IMR-90 (cell line): ENCODE results near the gene PRSS1. TPM values are rescaled to one million over a fixed set of nuclear protein-coding genes. Genes with fewer than 3 reads are reported as not detected.

Experiments
- ATAC-seq: fragments of 200-7000 bp; cut with Tn5 transposase; 2 replicates; pipeline ENCODE4 v1.9.1; 2020; ENCODE audit warnings: low read depth, mild to moderate bottlenecking, moderate library complexity
- BruUV-seq: library from RNA; stranded (reverse); fragments of 400-500 nt; replicated peaks from 2 replicates; lab custom pipeline; 2021; lab: Mats Ljungman, UMichigan
- CTCF ChIA-PET: fragments of 300-600 bp; formaldehyde crosslinking; extraction: SDS; loops from one replicate; lab custom pipeline; 2021; ENCODE audit warnings: antibody characterized with exemption; lab: Yijun Ruan, JAX
- POLR2A ChIA-PET: fragments of 300-600 bp; sonication (Branson Sonifier 250); formaldehyde crosslinking; loops from one replicate; lab custom pipeline; 2022; ENCODE audit warnings: antibody characterized with exemption; ENCODE audit not compliant: unreplicated experiment; lab: Charles Lee
- DNase-seq: peaks from one replicate; pipeline ENCODE4 v3.0.0; 2013
- H2AFZ ChIP-seq: replicated peaks from 2 replicates; pipeline ENCODE3; 2013; ENCODE audit warnings: low read length, mild to moderate bottlenecking; ENCODE audit not compliant: poor library complexity
- H2AK5ac ChIP-seq: 2 replicates; pipeline ENCODE4 v1.6.1; 2013; ENCODE audit warnings: low read depth, low read length, inconsistent platforms
- H2AK9ac ChIP-seq: replicated peaks from 2 replicates; pipeline ENCODE3; 2013; ENCODE audit warnings: mild to moderate bottlenecking, low read depth, low read length, moderate library complexity; ENCODE audit not compliant: poor library complexity
- H2BK120ac ChIP-seq: 2 replicates; pipeline ENCODE4 v1.6.1; 2013; ENCODE audit warnings: low read depth, low read length, inconsistent platforms
- H2BK15ac ChIP-seq: 3 replicates; pipeline ENCODE4 v1.6.1; 2013; ENCODE audit warnings: low read depth, low read length, inconsistent platforms
- H2BK20ac ChIP-seq: 2 replicates; pipeline ENCODE4 v1.6.1; 2013; ENCODE audit warnings: low read depth, mild to moderate bottlenecking, inconsistent platforms, low read length, moderate library complexity
- H2BK5ac ChIP-seq: 2 replicates; pipeline ENCODE4 v1.6.1; 2013; ENCODE audit warnings: mild to moderate bottlenecking, low read depth, low read length, inconsistent platforms; ENCODE audit not compliant: poor library complexity, severe bottlenecking
- H3K14ac ChIP-seq: replicated peaks from 2 replicates; pipeline ENCODE4 v1.6.1; 2013; ENCODE audit warnings: low read depth, low read length, inconsistent platforms
- H3K18ac ChIP-seq: 2 replicates; pipeline ENCODE4 v1.6.1; 2013; ENCODE audit warnings: low read depth, low read length, control low read depth
- H3K23ac ChIP-seq: 2 replicates; pipeline ENCODE4 v1.6.1; 2013; ENCODE audit warnings: low read depth, low read length, inconsistent platforms
- H3K27ac ChIP-seq: 2 replicates; pipeline ENCODE4 v1.5.1; 2013; ENCODE audit warnings: mild to moderate bottlenecking, control low read depth, low read length; ENCODE audit not compliant: insufficient read depth
- H3K27me3 ChIP-seq: 2 replicates; pipeline ENCODE4 v1.6.1; 2013; ENCODE audit warnings: low read length; ENCODE audit not compliant: control insufficient read depth, insufficient read depth
- H3K36me3 ChIP-seq: 2 replicates; pipeline ENCODE4 v1.6.1; 2013; ENCODE audit warnings: low read length, mixed read lengths; ENCODE audit not compliant: control insufficient read depth, insufficient read depth
- H3K4ac ChIP-seq: 2 replicates; pipeline ENCODE4 v1.6.1; 2013; ENCODE audit warnings: low read depth, low read length, inconsistent platforms
- H3K4me1 ChIP-seq: 2 replicates; pipeline ENCODE4 v1.6.1; 2013; ENCODE audit warnings: low read length, mixed read lengths; ENCODE audit not compliant: control insufficient read depth, insufficient read depth
- H3K4me2 ChIP-seq: 2 replicates; pipeline ENCODE4 v1.6.1; 2013; ENCODE audit warnings: low read depth, mild to moderate bottlenecking, control low read depth, low read length, moderate library complexity
- H3K4me3 ChIP-seq: 2 replicates; pipeline ENCODE4 v1.5.1; 2013; ENCODE audit warnings: low read depth, mild to moderate bottlenecking, control low read depth, low read length, moderate library complexity; ENCODE audit not compliant: insufficient read depth
- H3K56ac ChIP-seq: 2 replicates; pipeline ENCODE4 v1.6.1; 2013; ENCODE audit warnings: low read length, inconsistent platforms; ENCODE audit not compliant: insufficient read depth; ENCODE audit errors: extremely low read depth
- H3K79me1 ChIP-seq, 2 experiments: 2 replicates each; pipeline ENCODE4 v1.6.1; 2013; ENCODE audit warnings: low read length in 2 of 2, inconsistent platforms in 1 of 2, low read depth in 1 of 2
- H3K9ac ChIP-seq: 2 replicates; pipeline ENCODE4 v1.6.1; 2013; ENCODE audit warnings: low read depth, low read length, control low read depth
- H3K9me1 ChIP-seq: 2 replicates; pipeline ENCODE4 v1.6.1; 2013; ENCODE audit warnings: low read length, inconsistent platforms; ENCODE audit not compliant: insufficient read depth
- H3K9me3 ChIP-seq: 2 replicates; pipeline ENCODE4 v1.6.1; 2013; ENCODE audit warnings: low read length; ENCODE audit not compliant: control insufficient read depth, insufficient read depth
- H4K20me1 ChIP-seq: 2 replicates; pipeline ENCODE4 v1.6.1; 2013; ENCODE audit warnings: low read length, inconsistent platforms; ENCODE audit not compliant: insufficient read depth
- H4K5ac ChIP-seq: 2 replicates; pipeline ENCODE4 v1.6.1; 2013; ENCODE audit warnings: mild to moderate bottlenecking, low read depth, low read length, control low read depth
- H4K8ac ChIP-seq, 2 experiments: 2 replicates each; pipeline ENCODE4 v1.6.1; 2013; ENCODE audit warnings: low read depth in 2 of 2, low read length in 2 of 2, control low read depth in 1 of 2, inconsistent platforms in 1 of 2
- H4K91ac ChIP-seq: 2 replicates; pipeline ENCODE4 v1.6.1; 2013; ENCODE audit warnings: low read depth, low read length, inconsistent platforms; ENCODE audit not compliant: insufficient read depth
- MAZ ChIP-seq: IDR thresholded peaks from 2 replicates; pipeline ENCODE4 v1.6.1; 2012; ENCODE audit warnings: low read depth, mild to moderate bottlenecking, low read length, improper control_type of control experiment, moderate library complexity, borderline replicate concordance
- MXI1 ChIP-seq: IDR thresholded peaks from 2 replicates; pipeline ENCODE4 v1.6.1; 2012; ENCODE audit warnings: low read depth, mild to moderate bottlenecking, low read length, moderate library complexity, borderline replicate concordance
- NFE2L2 ChIP-seq: fragments of 150-350 bp; IDR thresholded peaks from 2 replicates; pipeline ENCODE4 v1.6.1; 2016; ENCODE audit warnings: low read depth, mild to moderate bottlenecking, low read length
- POLR2A ChIP-seq: IDR thresholded peaks from 2 replicates; pipeline ENCODE4 v1.6.1; 2012; ENCODE audit warnings: mild to moderate bottlenecking, low read depth, low read length
- RAD21 ChIP-seq: IDR thresholded peaks from 2 replicates; pipeline ENCODE4 v1.6.1; 2012; ENCODE audit warnings: low read length, improper control_type of control experiment
- SMC3 ChIP-seq: fragments of 150-350 bp; IDR thresholded peaks from 2 replicates; pipeline ENCODE4 v1.6.1; 2016; ENCODE audit warnings: low read depth, mild to moderate bottlenecking, antibody characterized with exemption, low read length, moderate library complexity
- WGBS, 2 experiments: methylation state at CpG; one replicate each; pipeline versions ENCODE4 v1.1.5 to v1.1.7; 2013; ENCODE audit warnings: missing lambda C conversion rate in 2 of 2; ENCODE audit not compliant: insufficient read length in 1 of 2; ENCODE audit errors: extremely low coverage in 2 of 2; 5-methylcytosine and 5-hydroxymethylcytosine counted together
- dilution Hi-C: fragments of 300-500 bp; cut with HindIII; formaldehyde crosslinking; loops from one replicate; pipeline ENCODE4 v1.14.3; 2018; ENCODE audit warnings: low sequenced_read_pairs; ENCODE audit not compliant: unreplicated experiment
- in situ Hi-C: fragments of 300-500 bp; cut with MboI; formaldehyde crosslinking; loops from 3 replicates; pipeline ENCODE4 v1.14.3; 2019; ENCODE audit warnings: low sequenced_read_pairs, inconsistent platforms, mixed read lengths
- intact Hi-C: fragments of 100-400 bp; cut with micrococcal nuclease; formaldehyde crosslinking; loops from 2 replicates; pipeline ENCODE4 v1.10.0; 2022
- polyA plus RNA-seq, 3 experiments: library from polyadenylated mRNA; depleted of rRNA; stranded (reverse); fragments of >200 nt; gene quantifications; 2 replicates each; pipeline ENCODE4 v1.2.3, GENCODE V29; 2012; ENCODE audit warnings: low replicate concordance in 1 of 3
- total RNA-seq: library from RNA; depleted of rRNA; stranded (reverse); fragments of >200 nt; gene quantifications from 2 replicates; pipeline ENCODE4 v1.2.3, GENCODE V29; 2012
- TF ChIP-seq, protein P1 (sequence below): conservative IDR thresholded peaks from 2 replicates; pipeline ENCODE4 v1.5.1; 2012; ENCODE audit warnings: mild to moderate bottlenecking, low read depth, low read length, improper control_type of control experiment
- TF ChIP-seq, protein P2 (sequence below): fragments of 150-350 bp; IDR thresholded peaks from 2 replicates; pipeline ENCODE4 v1.6.1; 2017; ENCODE audit warnings: mild to moderate bottlenecking, antibody characterized with exemption, low read length, low read depth

Gene PRSS1
- total and polyA plus RNA-seq, 2 of the 4 experiments (the other 2 are of a cell fraction): not detected

DNA sequence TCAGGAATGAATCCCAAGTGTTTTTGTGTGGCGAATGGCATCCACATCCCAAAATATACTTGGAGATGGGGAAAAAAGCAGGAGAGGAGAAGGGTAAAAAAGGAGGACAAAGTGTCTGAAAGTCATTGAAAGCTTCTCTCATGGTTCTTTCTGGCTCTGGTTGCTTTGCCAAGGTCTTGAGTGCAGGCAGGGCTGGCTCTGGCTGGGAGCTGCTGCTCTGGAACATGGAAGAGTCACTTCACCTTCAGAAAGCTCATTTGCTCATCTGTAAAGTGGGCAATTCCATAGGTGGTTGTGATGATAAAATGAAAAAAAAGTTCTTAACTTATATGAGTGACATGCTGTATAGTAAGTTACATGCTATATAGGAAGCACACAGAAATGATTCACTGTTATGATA is 18.6 kb downstream of the PRSS1 start:
- no peak overlapping the region for H2AK5ac ChIP-seq
- H3K56ac ChIP-seq: no peak overlapping the region
- no peak overlapping the region for H2BK120ac ChIP-seq
- H2BK5ac ChIP-seq: no peak overlapping the region
- in situ Hi-C loops (no loop called here), dilution Hi-C loops (no loop called here), intact Hi-C loops (no loop called here)
- H3K4me3 ChIP-seq: no peak overlapping the region
- no peaks in the 10 kb centered on the region for H3K9me1 ChIP-seq
- H2AK9ac ChIP-seq: no peak overlapping the region
- H3K36me3 ChIP-seq: no peaks in the 10 kb centered on the region
- ATAC-seq (no peak), DNase-seq (no peak)
- no peak overlapping the region for H3K4me2 ChIP-seq
- H2BK15ac ChIP-seq: no peak overlapping the region
- no peaks in the 10 kb centered on the region for H3K79me1 ChIP-seq
- no peak overlapping the region for H2AFZ ChIP-seq
- H3K4ac ChIP-seq: no peak overlapping the region
- CTCF ChIA-PET: interaction anchor here (1.0 kb wide), 1 partner anchor 10 kb away, joined by 3 read pairs; no protein-coding TSS in a partner anchor
- no CpG with 5 or more reads among the region's 1 CpG for WGBS, 2 experiments
- no peaks in the 10 kb centered on the region for H3K9me3 ChIP-seq
- H4K20me1 ChIP-seq: no peaks in the 10 kb centered on the region
- H3K4me1 ChIP-seq: no peaks in the 10 kb centered on the region
- no peak overlapping the region for H4K91ac ChIP-seq
- no peak overlapping the region for H4K5ac ChIP-seq
- no peak overlapping the region for H3K14ac ChIP-seq
- no peak overlapping the region for H3K9ac ChIP-seq
- no peak overlapping the region for H3K18ac ChIP-seq
- no peak overlapping the region for H3K23ac ChIP-seq
- no peak overlapping the region for H2BK20ac ChIP-seq
- H4K8ac ChIP-seq: no peak overlapping the region
- peaks cover 8% of the 10 kb centered on the region; the same call in 1 of the 2 replicates for H3K27me3 ChIP-seq
- TF ChIP-seq NFE2L2 (no peak), MXI1 (no peak), RAD21 (no peak), POLR2A (no peak), MAZ (no peak), SMC3 (no peak)
- TF ChIP-seq, protein P1, sequence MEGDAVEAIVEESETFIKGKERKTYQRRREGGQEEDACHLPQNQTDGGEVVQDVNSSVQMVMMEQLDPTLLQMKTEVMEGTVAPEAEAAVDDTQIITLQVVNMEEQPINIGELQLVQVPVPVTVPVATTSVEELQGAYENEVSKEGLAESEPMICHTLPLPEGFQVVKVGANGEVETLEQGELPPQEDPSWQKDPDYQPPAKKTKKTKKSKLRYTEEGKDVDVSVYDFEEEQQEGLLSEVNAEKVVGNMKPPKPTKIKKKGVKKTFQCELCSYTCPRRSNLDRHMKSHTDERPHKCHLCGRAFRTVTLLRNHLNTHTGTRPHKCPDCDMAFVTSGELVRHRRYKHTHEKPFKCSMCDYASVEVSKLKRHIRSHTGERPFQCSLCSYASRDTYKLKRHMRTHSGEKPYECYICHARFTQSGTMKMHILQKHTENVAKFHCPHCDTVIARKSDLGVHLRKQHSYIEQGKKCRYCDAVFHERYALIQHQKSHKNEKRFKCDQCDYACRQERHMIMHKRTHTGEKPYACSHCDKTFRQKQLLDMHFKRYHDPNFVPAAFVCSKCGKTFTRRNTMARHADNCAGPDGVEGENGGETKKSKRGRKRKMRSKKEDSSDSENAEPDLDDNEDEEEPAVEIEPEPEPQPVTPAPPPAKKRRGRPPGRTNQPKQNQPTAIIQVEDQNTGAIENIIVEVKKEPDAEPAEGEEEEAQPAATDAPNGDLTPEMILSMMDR: no peak
- TF ChIP-seq, protein P2, sequence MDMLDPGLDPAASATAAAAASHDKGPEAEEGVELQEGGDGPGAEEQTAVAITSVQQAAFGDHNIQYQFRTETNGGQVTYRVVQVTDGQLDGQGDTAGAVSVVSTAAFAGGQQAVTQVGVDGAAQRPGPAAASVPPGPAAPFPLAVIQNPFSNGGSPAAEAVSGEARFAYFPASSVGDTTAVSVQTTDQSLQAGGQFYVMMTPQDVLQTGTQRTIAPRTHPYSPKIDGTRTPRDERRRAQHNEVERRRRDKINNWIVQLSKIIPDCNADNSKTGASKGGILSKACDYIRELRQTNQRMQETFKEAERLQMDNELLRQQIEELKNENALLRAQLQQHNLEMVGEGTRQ: no peak
- no peak overlapping the region for H3K27ac ChIP-seq
- BruUV-seq: no TSS peak
- POLR2A ChIA-PET: no interaction called here
